Peyer's patch (tissue), 4 donors: ENCODE data around the gene C1R.

Source experiments
- CTCF ChIP-seq, 6 experiments: fragments of 450-650 bp in 4 of 6; fragments of 200-600 bp in 2 of 6; sonication (generic) in 1 of 6; IDR thresholded peaks; one replicate each; pipeline ENCODE4 v1.5.1; 2017 to 2019; ENCODE audit warnings: antibody characterized with exemption in 6 of 6, mild to moderate bottlenecking in 3 of 6, moderate library complexity in 1 of 6
- POLR2A ChIP-seq, 2 donors: fragments of 450-650 bp; IDR thresholded peaks; one replicate each; pipeline ENCODE4 v1.5.1; 2017; ENCODE audit warnings: antibody characterized with exemption in 2 of 2, mild to moderate bottlenecking in 2 of 2, moderate library complexity in 2 of 2

DNA sequence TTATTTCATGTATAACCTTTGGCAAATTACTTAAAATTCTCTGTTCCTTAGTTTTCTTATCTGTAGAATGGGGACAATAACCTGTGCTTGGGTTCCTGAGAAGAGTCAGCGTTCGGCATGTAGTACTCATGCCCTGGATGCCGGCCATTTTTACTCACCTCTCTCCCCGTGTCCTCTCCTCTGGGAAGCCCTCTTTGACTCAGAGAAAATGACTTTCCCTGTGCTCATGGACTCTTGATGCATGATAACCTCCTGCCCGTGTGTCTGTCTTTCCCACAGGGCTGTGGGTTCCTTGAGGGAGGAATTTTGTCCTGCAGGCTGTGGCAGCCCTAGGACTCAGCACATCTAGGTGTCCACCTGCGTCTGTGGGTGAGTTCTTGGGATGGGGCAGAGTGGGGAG lies 22.6 kb upstream of the C1R start:
- no peak for TF ChIP-seq CTCF (IDR thresholded peaks at IDR 0.05)
- TF ChIP-seq POLR2A (IDR thresholded peaks at IDR 0.05) = no peak
